Effector memory CD8-positive, alpha-beta T cell (primary cell): ENCODE measurements around the gene MRPS24.

Source experiments
- ATAC-seq: fragments of 150-1000 bp; cut with Tn5 transposase; replicated peaks from 2 replicates; pipeline ENCODE4 v1.10.0; 2021; ENCODE audit warnings: mild to moderate bottlenecking, moderate library complexity
- DNase-seq, 3 experiments: peaks; one replicate each; pipeline ENCODE4 v3.0.0; 2021
- H3K27ac Mint-ChIP-seq, 2 donors: one replicate each; pipeline ENCODE4 v1.8.0; 2022; ENCODE audit warnings: mild to moderate bottlenecking in 2 of 2, mixed read lengths in 2 of 2, moderate library complexity in 2 of 2
- H3K27me3 Mint-ChIP-seq, 2 donors: one replicate each; pipeline ENCODE4 v1.8.0; 2022; ENCODE audit warnings: mixed read lengths in 2 of 2
- H3K36me3 Mint-ChIP-seq: one replicate; pipeline ENCODE4 v1.8.0; 2022; ENCODE audit warnings: mild to moderate bottlenecking, moderate library complexity, mixed read lengths; ENCODE audit not compliant: insufficient read depth
- H3K4me1 Mint-ChIP-seq, 2 donors: one replicate each; pipeline ENCODE4 v1.8.0; 2022; ENCODE audit warnings: low read depth in 2 of 2, mixed read lengths in 2 of 2
- H3K4me3 Mint-ChIP-seq, 2 donors: one replicate each; pipeline ENCODE4 v1.8.0; 2022; ENCODE audit warnings: mild to moderate bottlenecking in 2 of 2, mixed read lengths in 2 of 2, moderate library complexity in 2 of 2
- H3K9me3 Mint-ChIP-seq, 2 donors: one replicate each; pipeline ENCODE4 v1.8.0; 2022; ENCODE audit warnings: mixed read lengths in 2 of 2

MRPS24 gene

GRCh38 chr7:43871064-43871463, 1.7 kb upstream of the MRPS24 start:
- Mint-ChIP-seq H3K4me1 (peaks cover 18 to 22% of the 10 kb centered on the region in 2 donors), H3K27me3 (no peaks in the 10 kb centered on the region), H3K9me3 (no peaks in the 10 kb centered on the region), H3K27ac (no peak overlapping the region), H3K4me3 (no peak overlapping the region), H3K36me3 (peaks cover 28% of the 10 kb centered on the region)
- DNase-seq (no peak), ATAC-seq (no peak)

DNA sequence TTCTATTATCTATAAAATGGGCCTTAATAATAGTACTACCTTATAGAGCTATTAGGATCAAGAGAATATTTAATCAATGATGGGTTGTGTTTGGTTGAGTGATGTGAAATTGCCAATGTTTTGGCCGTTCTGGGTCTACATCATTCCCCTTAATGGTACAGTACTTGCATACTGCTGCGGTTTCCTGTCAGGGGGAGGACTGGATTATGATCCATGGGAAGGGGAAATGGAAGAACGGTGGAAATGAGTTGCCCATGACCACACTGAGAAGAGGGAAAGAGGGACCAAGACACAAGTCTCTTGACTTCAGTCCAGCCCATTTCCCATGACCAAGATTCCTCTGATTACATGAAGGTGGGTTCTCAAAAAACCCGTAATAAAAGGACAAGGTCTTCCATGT, 999 bp upstream of the MRPS24 start:
- H3K4me3 Mint-ChIP-seq, result peak overlapping the region; percentile 95 to 96

DNA sequence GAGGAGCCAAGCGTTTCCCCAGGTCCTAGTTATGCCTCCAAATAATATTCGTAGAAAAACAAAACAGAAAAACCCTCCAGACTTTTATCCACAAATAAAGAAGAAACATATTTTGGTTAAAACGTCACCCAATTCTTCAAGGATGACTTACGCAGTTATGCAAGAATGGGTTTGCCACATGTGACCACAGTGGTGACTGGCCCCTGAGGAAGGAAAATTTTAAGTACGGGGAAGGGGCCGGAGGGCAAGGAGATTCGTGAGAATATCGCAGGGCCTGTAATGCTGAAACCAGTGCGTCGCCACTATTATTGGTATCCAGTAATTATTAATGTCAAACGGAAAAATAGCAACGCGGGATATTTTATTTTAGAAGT, 537 bp upstream of the MRPS24 start:
- no peak for DNase-seq
- Mint-ChIP-seq H3K27me3 (no peaks in the 10 kb centered on the region), H3K4me3 (peak overlapping the region; percentile 95 to 96), H3K4me1 (peaks cover 18 to 22% of the 10 kb centered on the region in 2 donors), H3K27ac (peak overlapping the region; percentile 88 to 92), H3K36me3 (peaks cover 39% of the 10 kb centered on the region), H3K9me3 (no peaks in the 10 kb centered on the region)
- ATAC-seq, result peak; percentile 6

More for the DNA sequence above, 999 bp upstream of the MRPS24 start:
- no peaks in the 10 kb centered on the region for H3K27me3 Mint-ChIP-seq
- no peaks in the 10 kb centered on the region for H3K9me3 Mint-ChIP-seq
- H3K4me1 Mint-ChIP-seq, result peaks cover 18 to 22% of the 10 kb centered on the region in 2 donors
- DNase-seq, result no peak
- peaks cover 35% of the 10 kb centered on the region for H3K36me3 Mint-ChIP-seq
- no peak for ATAC-seq
- no peak overlapping the region for H3K27ac Mint-ChIP-seq

GRCh38 chr7:43868681-43869005, 674 bp downstream of the MRPS24 start:
- DNase-seq (no peak), ATAC-seq (no peak)
- Mint-ChIP-seq H3K9me3 (no peaks in the 10 kb centered on the region), H3K27ac (peak overlapping the region; percentile 88 to 92), H3K27me3 (no peaks in the 10 kb centered on the region), H3K36me3 (peaks cover 39% of the 10 kb centered on the region), H3K4me1 (peaks cover 18 to 22% of the 10 kb centered on the region in 2 donors), H3K4me3 (peak overlapping the region; percentile 95 to 96)

- no peak for ATAC-seq
- H3K36me3 Mint-ChIP-seq, result peaks cover 36% of the 10 kb centered on the region
- H3K9me3 Mint-ChIP-seq, result no peaks in the 10 kb centered on the region
- H3K27me3 Mint-ChIP-seq, result no peaks in the 10 kb centered on the region
- H3K4me3 Mint-ChIP-seq, result peak overlapping the region; percentile 95 to 96
- DNase-seq, result no peak
- H3K4me1 Mint-ChIP-seq, result peaks cover 18 to 22% of the 10 kb centered on the region in 2 donors
- peak overlapping the region; percentile 88 to 92 for H3K27ac Mint-ChIP-seq
These were observed 1.1 kb downstream of the MRPS24 start for GRCh38 chr7:43868181-43868580.

DNA sequence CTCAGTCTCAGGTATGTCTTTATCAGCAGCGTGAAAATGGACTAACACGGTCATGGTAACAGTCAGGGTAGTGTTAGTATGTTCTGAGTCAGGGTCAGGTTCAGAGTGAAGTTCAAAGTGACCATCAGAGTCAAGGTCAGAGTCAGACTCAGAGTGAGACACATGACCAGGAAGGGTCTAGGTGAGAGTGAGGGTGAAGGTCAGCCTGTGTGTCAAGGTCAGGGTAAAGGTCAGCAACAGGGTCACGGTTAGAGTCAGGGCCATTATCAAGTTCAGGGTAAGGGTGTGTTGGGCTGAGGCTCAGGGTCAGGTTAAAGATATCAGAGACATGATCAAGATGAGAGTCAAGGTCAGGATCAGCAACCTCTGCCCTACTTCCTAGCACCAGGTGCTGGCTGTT, 4.0 kb downstream of the MRPS24 start:
- ATAC-seq, result no peak
- H3K27ac Mint-ChIP-seq, result no peak overlapping the region

GRCh38 chr7:43864126-43864525, 5.2 kb downstream of the MRPS24 start:
- Mint-ChIP-seq H3K27me3 (no peaks in the 10 kb centered on the region), H3K4me3 (no peak overlapping the region), H3K9me3 (no peaks in the 10 kb centered on the region), H3K4me1 (peaks cover 6 to 7% of the 10 kb centered on the region in 2 donors), H3K36me3 (peaks cover 32% of the 10 kb centered on the region), H3K27ac (no peak overlapping the region)
- no peak for ATAC-seq
- no peak for DNase-seq

More for the DNA sequence above, 4.0 kb downstream of the MRPS24 start:
- no peaks in the 10 kb centered on the region for H3K9me3 Mint-ChIP-seq
- peaks cover 36% of the 10 kb centered on the region for H3K36me3 Mint-ChIP-seq
- H3K4me1 Mint-ChIP-seq, result peaks cover 16 to 17% of the 10 kb centered on the region in 2 donors
- no peak for DNase-seq
- H3K4me3 Mint-ChIP-seq, result no peak overlapping the region
- H3K27me3 Mint-ChIP-seq, result no peaks in the 10 kb centered on the region

DNA sequence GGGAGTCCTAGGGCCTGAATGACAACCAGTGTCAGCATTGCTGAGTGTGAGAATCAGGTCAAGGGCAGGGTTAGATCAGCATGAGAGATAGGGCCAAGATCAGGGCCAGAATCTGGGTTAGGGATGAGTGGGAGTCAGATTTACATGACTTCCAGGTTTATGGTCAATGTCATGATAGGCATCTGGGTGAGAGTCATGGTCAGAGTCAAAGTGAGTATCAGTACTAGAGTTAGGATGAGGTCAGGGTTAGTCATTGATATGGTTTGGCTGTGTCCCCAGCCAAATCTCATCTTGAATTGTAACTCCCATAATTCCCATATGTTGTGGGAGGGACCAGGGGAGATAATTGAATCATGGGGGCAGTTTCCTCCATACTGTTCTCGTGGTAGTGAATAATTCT, 12.3 kb downstream of the MRPS24 start:
- H3K36me3 Mint-ChIP-seq, result no peaks in the 10 kb centered on the region
- no peak for DNase-seq
- ATAC-seq, result no peak

DNA sequence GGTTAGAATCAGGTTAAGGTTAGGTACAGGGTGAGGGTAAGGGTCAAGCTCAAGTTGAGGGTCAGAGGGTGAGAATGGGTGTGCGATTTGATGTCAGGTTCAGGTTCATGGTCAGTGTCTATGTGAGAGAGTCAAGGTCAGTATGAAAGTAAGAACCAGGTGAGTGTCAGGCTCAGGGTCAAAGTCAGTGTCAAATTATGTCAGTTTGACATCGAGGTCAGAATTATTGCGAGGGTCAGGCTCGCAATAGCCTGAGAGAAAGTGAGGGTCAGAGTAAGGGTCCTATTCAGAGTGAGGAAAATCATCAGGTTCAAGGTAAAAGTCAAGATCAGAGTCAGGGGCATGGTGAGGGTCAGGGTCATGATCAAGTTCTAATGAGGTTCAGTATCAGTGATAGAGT, 13.0 kb downstream of the MRPS24 start:
- Mint-ChIP-seq H3K27ac (no peak overlapping the region), H3K36me3 (no peaks in the 10 kb centered on the region), H3K27me3 (no peaks in the 10 kb centered on the region), H3K4me3 (no peak overlapping the region), H3K9me3 (no peaks in the 10 kb centered on the region), H3K4me1 (no peaks in the 10 kb centered on the region)
- no peak for ATAC-seq
- DNase-seq, result no peak

More for the DNA sequence above, 12.3 kb downstream of the MRPS24 start:
- Mint-ChIP-seq H3K27me3 (no peaks in the 10 kb centered on the region), H3K4me3 (no peak overlapping the region), H3K9me3 (no peaks in the 10 kb centered on the region), H3K4me1 (no peaks in the 10 kb centered on the region), H3K27ac (no peak overlapping the region)

- Mint-ChIP-seq H3K4me1 (peaks cover 0 to under 1% of the 10 kb centered on the region in 2 donors), H3K4me3 (no peak overlapping the region), H3K27ac (no peak overlapping the region), H3K9me3 (no peaks in the 10 kb centered on the region), H3K27me3 (no peaks in the 10 kb centered on the region), H3K36me3 (no peaks in the 10 kb centered on the region)
- DNase-seq (no peak), ATAC-seq (no peak)
These were observed 14.1 kb downstream of the MRPS24 start for GRCh38 chr7:43855176-43855575.

GRCh38 chr7:43851805-43852204, 17.5 kb downstream of the MRPS24 start:
- Mint-ChIP-seq H3K4me1 (peaks cover 0 to 5% of the 10 kb centered on the region in 2 donors), H3K27me3 (no peaks in the 10 kb centered on the region), H3K36me3 (no peaks in the 10 kb centered on the region), H3K4me3 (no peak overlapping the region), H3K27ac (no peak overlapping the region), H3K9me3 (no peaks in the 10 kb centered on the region)
- DNase-seq (no peak), ATAC-seq (no peak)

DNA sequence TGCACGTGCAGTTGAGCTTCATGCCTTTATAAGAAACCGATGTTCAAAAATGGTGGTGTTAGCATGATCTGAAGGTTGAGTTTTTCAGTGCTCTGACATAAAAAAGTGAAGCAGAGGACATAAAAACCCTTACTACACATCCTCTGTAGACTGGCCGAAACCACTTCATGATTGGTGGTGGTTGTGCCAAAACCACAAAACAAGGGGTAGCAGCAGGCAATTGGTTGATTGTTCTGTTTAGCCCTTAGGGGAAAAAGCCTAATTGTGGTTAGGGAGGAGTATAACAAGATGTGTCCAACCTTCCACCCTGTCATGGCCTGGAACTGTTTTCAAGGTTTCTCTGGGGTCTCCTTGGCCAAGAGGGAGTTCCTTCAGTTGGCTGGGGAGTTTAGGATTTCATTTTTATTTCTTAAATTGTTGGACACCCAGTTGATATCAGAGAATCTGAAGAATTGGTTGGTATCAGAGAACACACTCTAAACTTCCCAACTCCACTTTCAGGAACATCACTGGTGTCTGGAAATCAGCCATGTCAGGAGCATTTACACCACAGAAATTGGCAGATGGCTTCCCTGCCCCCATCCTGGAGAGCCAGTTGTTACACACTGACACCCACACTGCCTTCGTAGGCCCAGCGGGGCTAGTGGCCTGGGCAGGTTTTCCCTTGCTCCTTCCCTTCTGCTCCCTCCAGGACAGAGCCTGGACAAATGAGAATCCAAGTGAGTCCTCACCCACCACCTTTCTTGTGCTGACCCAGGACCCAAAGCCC, 18.8 kb downstream of the MRPS24 start:
- Mint-ChIP-seq H3K36me3 (no peaks in the 10 kb centered on the region), H3K27ac (no peak overlapping the region), H3K9me3 (no peaks in the 10 kb centered on the region), H3K27me3 (peaks cover 0 to 6% of the 10 kb centered on the region in 2 donors), H3K4me3 (no peak overlapping the region), H3K4me1 (peaks cover 0 to 5% of the 10 kb centered on the region in 2 donors)
- ATAC-seq (no peak), DNase-seq (no peak)

DNA sequence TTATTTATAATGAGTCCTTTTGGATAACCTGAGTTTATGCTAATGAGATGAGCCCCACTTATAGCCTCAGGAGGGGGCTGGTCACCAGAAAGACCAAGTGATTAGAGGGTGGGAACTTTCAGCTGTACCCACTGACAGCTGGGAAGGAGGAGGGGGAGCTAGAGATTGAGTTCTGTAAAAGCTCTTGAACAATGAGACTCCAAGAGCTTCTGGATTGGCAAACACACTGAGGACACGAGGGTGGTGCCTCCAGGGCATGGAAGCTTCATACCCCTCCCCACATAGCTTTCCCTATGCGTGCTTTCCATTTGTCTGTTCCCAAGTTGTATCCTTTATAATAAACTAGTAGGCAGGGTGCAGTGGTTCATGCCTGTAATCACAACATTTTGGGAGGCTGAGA, 20.3 kb downstream of the MRPS24 start:
- H3K36me3 Mint-ChIP-seq, result no peaks in the 10 kb centered on the region
- no peaks in the 10 kb centered on the region for H3K9me3 Mint-ChIP-seq
- peaks cover 0 to 5% of the 10 kb centered on the region in 2 donors for H3K4me1 Mint-ChIP-seq
- no peak overlapping the region for H3K4me3 Mint-ChIP-seq
- no peak for DNase-seq
- no peak overlapping the region for H3K27ac Mint-ChIP-seq
- peaks cover 0 to 7% of the 10 kb centered on the region in 2 donors for H3K27me3 Mint-ChIP-seq
- ATAC-seq, result no peak

DNA sequence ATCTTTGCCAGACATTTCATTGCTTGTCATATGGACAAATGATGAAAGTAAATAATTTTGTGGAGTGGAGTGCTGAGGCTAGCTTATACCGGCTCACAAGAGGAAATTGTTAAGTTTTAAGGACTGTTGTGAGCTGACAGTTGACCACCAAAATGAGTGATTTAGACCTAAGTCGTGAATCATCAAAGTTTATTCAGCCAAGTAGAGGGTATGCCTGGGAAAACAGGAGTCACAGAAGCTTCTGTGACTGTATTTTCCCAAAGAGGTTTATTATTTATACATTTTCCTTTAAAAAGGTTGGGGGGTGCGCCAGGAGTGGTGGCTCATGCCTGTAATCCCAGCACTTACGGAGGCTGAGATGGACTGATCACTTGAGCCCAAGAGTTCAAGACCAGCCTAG, 21.8 kb downstream of the MRPS24 start:
- Mint-ChIP-seq H3K27ac (no peak overlapping the region), H3K4me3 (no peak overlapping the region), H3K4me1 (peaks cover 0 to 5% of the 10 kb centered on the region in 2 donors), H3K27me3 (peaks cover 0 to 7% of the 10 kb centered on the region in 2 donors), H3K36me3 (no peaks in the 10 kb centered on the region), H3K9me3 (no peaks in the 10 kb centered on the region)
- ATAC-seq (no peak), DNase-seq (no peak)
